Esophagus muscularis mucosa (tissue), 3 donors: ENCODE results near the gene DZANK1.

ENCODE experiments used
- POLR2A ChIP-seq: fragments of 450-650 bp; IDR thresholded peaks from one replicate; pipeline ENCODE4 v1.6.1; 2017; ENCODE audit warnings: antibody characterized with exemption, moderate library complexity, mild to moderate bottlenecking, low read depth
- POLR2AphosphoS5 ChIP-seq, 2 donors: sonication (generic); formaldehyde crosslinking; IDR thresholded peaks; one replicate each; pipeline ENCODE4 v1.6.1; 2017; ENCODE audit warnings: antibody characterized with exemption in 2 of 2
- TF ChIP-seq, protein P1 (sequence below), 3 experiments: fragments of 200-600 bp in 2 of 3; fragments of 450-650 bp in 1 of 3; sonication (generic) in 2 of 3; IDR thresholded peaks; one replicate each; pipeline ENCODE4 v1.5.1; 2017 to 2019; ENCODE audit warnings: antibody characterized with exemption in 3 of 3, mild to moderate bottlenecking in 2 of 3, moderate library complexity in 1 of 3

DNA sequence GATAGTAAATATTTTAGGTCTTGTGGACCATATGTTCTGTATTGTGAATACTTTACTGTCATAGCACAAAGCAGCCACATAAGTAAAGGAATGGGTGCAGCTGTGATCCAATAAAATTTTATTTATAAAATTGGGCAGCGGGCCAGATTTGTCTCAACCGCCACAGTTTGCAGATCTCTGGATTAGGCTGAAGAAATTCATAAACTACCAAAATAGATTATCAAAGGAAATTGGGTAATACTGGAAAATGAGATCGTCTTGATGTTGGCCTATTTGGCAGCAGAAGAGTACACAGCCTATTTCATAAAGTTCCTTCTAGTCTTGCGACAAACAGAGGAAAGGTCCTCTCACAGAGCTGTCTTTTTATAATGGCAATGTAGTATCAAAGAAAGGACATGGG, 69.8 kb downstream of the DZANK1 start:
- TF ChIP-seq, protein P1, sequence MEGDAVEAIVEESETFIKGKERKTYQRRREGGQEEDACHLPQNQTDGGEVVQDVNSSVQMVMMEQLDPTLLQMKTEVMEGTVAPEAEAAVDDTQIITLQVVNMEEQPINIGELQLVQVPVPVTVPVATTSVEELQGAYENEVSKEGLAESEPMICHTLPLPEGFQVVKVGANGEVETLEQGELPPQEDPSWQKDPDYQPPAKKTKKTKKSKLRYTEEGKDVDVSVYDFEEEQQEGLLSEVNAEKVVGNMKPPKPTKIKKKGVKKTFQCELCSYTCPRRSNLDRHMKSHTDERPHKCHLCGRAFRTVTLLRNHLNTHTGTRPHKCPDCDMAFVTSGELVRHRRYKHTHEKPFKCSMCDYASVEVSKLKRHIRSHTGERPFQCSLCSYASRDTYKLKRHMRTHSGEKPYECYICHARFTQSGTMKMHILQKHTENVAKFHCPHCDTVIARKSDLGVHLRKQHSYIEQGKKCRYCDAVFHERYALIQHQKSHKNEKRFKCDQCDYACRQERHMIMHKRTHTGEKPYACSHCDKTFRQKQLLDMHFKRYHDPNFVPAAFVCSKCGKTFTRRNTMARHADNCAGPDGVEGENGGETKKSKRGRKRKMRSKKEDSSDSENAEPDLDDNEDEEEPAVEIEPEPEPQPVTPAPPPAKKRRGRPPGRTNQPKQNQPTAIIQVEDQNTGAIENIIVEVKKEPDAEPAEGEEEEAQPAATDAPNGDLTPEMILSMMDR (IDR thresholded peaks at IDR 0.05): no peak
- TF ChIP-seq POLR2AphosphoS5 (IDR thresholded peaks at IDR 0.05) (no peak), POLR2A (no peak)
